K562 (cell line): ENCODE measurements around the gene PRCD. TPM values are rescaled to one million over a fixed set of nuclear protein-coding genes. Genes with fewer than 3 reads are reported as not detected.
A peak's percentile ranks its signal among the peaks of the same experiment; 100 is the strongest.

Source experiments
- ATAC-seq: fragments of 200-7000 bp; cut with Tn5 transposase; 3 replicates; pipeline ENCODE4 v1.9.1; 2020; ENCODE audit warnings: moderate library complexity
- BruUV-seq: library from RNA; stranded (reverse); fragments of 400-500 nt; replicated peaks from 2 replicates; lab custom pipeline; 2021; lab: Mats Ljungman, UMichigan
- CTCF ChIA-PET: fragments of 300-600 bp; formaldehyde crosslinking; extraction: SDS; loops from one replicate; lab custom pipeline; 2021; ENCODE audit warnings: low intra/inter-chr PET ratio; lab: Yijun Ruan, JAX
- POLR2A ChIA-PET: fragments of 300-600, 350-650 bp; sonication (Branson Sonifier 250); formaldehyde crosslinking; extraction: SDS; loops from one replicate; lab custom pipeline; 2021; ENCODE audit warnings: antibody characterized with exemption, inconsistent platforms; lab: Yijun Ruan, JAX
- DNase-seq, 4 experiments: peaks; one replicate each; pipeline versions ENCODE4 v3.0.0 to v3.0.0-alpha.2; 2011 to 2018; ENCODE audit warnings: low spot score in 3 of 4, mixed read lengths in 3 of 4; ENCODE audit errors: extremely low read depth in 1 of 4
- FAIRE-seq: peaks from 2 replicates; lab custom pipeline; 2011; peaks lifted over from hg19 to GRCh38; lab: Jason Lieb, UNC
- H2AFZ ChIP-seq: 2 replicates; pipeline ENCODE4 v1.6.0; 2011; ENCODE audit warnings: low read depth, low read length, control low read depth, inconsistent platforms
- H3K27ac ChIP-seq: fragments of 200-600 bp; 3 replicates; pipeline ENCODE4 v1.8.0; 2011; ENCODE audit warnings: low read depth, mild to moderate bottlenecking, control low read depth, inconsistent platforms, low read length, moderate library complexity, mixed read lengths; ENCODE audit errors: extremely low read depth
- H3K27me3 ChIP-seq, 2 experiments: fragments of 300-600 bp in 1 of 2; 2 replicates in 1 of 2; 3 replicates in 1 of 2; pipeline versions ENCODE4 v1.6.0 to v1.8.0; 2011; ENCODE audit warnings: inconsistent platforms in 2 of 2, low read length in 2 of 2, mild to moderate bottlenecking in 1 of 2, mixed read lengths in 1 of 2, moderate library complexity in 1 of 2; ENCODE audit not compliant: control insufficient read depth in 2 of 2, insufficient read depth in 2 of 2
- H3K36me3 ChIP-seq: fragments of 300-600 bp; 3 replicates; pipeline ENCODE4 v1.8.0; 2011; ENCODE audit warnings: mild to moderate bottlenecking, low read length, inconsistent platforms; ENCODE audit not compliant: control insufficient read depth, insufficient read depth
- H3K4me1 ChIP-seq, 2 experiments: fragments of 200-600 bp in 1 of 2; replicated peaks in 1 of 2; 2 replicates in 1 of 2; 3 replicates in 1 of 2; pipeline versions ENCODE4 v1.5.1 to v1.8.0; 2011; ENCODE audit warnings: inconsistent platforms in 2 of 2, low read length in 2 of 2, mild to moderate bottlenecking in 1 of 2, mixed read lengths in 1 of 2, moderate library complexity in 1 of 2; ENCODE audit not compliant: control insufficient read depth in 2 of 2, insufficient read depth in 2 of 2
- H3K4me2 ChIP-seq: 2 replicates; pipeline ENCODE4 v1.6.1; 2011; ENCODE audit warnings: low read length, control low read depth, inconsistent platforms, mixed read lengths; ENCODE audit not compliant: insufficient read depth
- H3K4me3 ChIP-seq: fragments of 200-600 bp; sonication (generic), shearing (Covaris generic); 2 replicates; pipeline ENCODE4 v1.5.1; 2016; ENCODE audit warnings: control low read depth, inconsistent platforms
- H3K79me2 ChIP-seq: fragments of 200-600 bp; 3 replicates; pipeline ENCODE4 v1.8.0; 2011; ENCODE audit warnings: low read length, inconsistent platforms; ENCODE audit not compliant: control insufficient read depth, insufficient read depth
- H3K9ac ChIP-seq, 2 experiments: 2 replicates each; pipeline versions ENCODE4 v1.6.0 to v1.6.1; 2011; ENCODE audit warnings: low read depth in 2 of 2, low read length in 2 of 2, control low read depth in 1 of 2, inconsistent platforms in 1 of 2, mild to moderate bottlenecking in 1 of 2, mixed read lengths in 1 of 2; ENCODE audit not compliant: insufficient read depth in 1 of 2
- H3K9me1 ChIP-seq: one replicate; pipeline ENCODE4 v1.6.0; 2011; ENCODE audit warnings: inconsistent platforms, mild to moderate bottlenecking, low read length, moderate library complexity; ENCODE audit not compliant: control insufficient read depth, insufficient read depth
- H3K9me3 ChIP-seq: replicated peaks from 2 replicates; pipeline ENCODE4 v1.5.1; 2011; ENCODE audit warnings: low read depth, low read length, inconsistent platforms; ENCODE audit not compliant: control insufficient read depth, insufficient read depth
- H4K20me1 ChIP-seq: replicated peaks from 2 replicates; pipeline ENCODE4 v1.6.1; 2011; ENCODE audit warnings: low read length, inconsistent platforms, mixed read lengths; ENCODE audit not compliant: control insufficient read depth, insufficient read depth
- ARID1B ChIP-seq: fragments of 450-650 bp; IDR thresholded peaks from 2 replicates; pipeline ENCODE4 v1.6.1; 2016; ENCODE audit warnings: antibody characterized with exemption, mild to moderate bottlenecking, inconsistent platforms
- CHAMP1 ChIP-seq: fragments of 450-650 bp; IDR thresholded peaks from 2 replicates; pipeline ENCODE4 v1.6.1; 2016; ENCODE audit warnings: mild to moderate bottlenecking
- CREB5 ChIP-seq: fragments of 250-450 bp; sonication (Bioruptor Pico); IDR thresholded peaks from 2 replicates; pipeline ENCODE4 v1.5.0; 2020; ENCODE audit warnings: mild to moderate bottlenecking
- CTBP1 ChIP-seq: fragments of 450-650 bp; IDR thresholded peaks from 2 replicates; pipeline ENCODE4 v1.6.1; 2016; ENCODE audit warnings: borderline replicate concordance
- MAFG ChIP-seq: fragments of 450-650 bp; conservative IDR thresholded peaks from 2 replicates; pipeline ENCODE4 v1.6.1; 2016; ENCODE audit warnings: missing genetic modification characterization, missing compliant biosample characterization
- MAZ ChIP-seq, 2 experiments: fragments of 450-650 bp in 1 of 2; sonication (generic) in 1 of 2; formaldehyde crosslinking; IDR thresholded peaks in 1 of 2; conservative IDR thresholded peaks in 1 of 2; 2 replicates each; pipeline versions ENCODE4 v1.4.0 to v1.5.0; 2020; ENCODE audit warnings: mild to moderate bottlenecking in 1 of 2, missing genetic modification reagents in 1 of 2
- MECOM ChIP-seq: fragments of 250-450 bp; sonication (Bioruptor Pico); IDR thresholded peaks from 2 replicates; pipeline ENCODE4 v1.8.0; 2022; ENCODE audit warnings: inconsistent platforms
- MTA2 ChIP-seq: fragments of 450-650 bp; IDR thresholded peaks from 2 replicates; pipeline ENCODE4 v1.6.1; 2016; ENCODE audit warnings: low read depth
- NFIC ChIP-seq: fragments of 450-650 bp; IDR thresholded peaks from 2 replicates; pipeline ENCODE4 v1.6.1; 2017; ENCODE audit warnings: mild to moderate bottlenecking, inconsistent platforms
- RBM15 ChIP-seq: fragments of 200-400 bp; formaldehyde crosslinking; IDR thresholded peaks from 2 replicates; pipeline ENCODE4 v1.6.1; 2018; ENCODE audit warnings: mild to moderate bottlenecking, low read length, moderate library complexity; ENCODE audit not compliant: insufficient read depth
- RCOR1 ChIP-seq, 2 experiments: IDR thresholded peaks; 2 replicates each; pipeline ENCODE4 v1.6.1; 2012; ENCODE audit warnings: low read depth in 2 of 2, low read length in 2 of 2, borderline replicate concordance in 1 of 2, improper control_type of control experiment in 1 of 2
- RHOXF2B ChIP-seq: fragments of 250-450 bp; sonication (Bioruptor Pico); conservative IDR thresholded peaks from 2 replicates; pipeline ENCODE4 v1.5.1; 2021
- SMARCE1 ChIP-seq: fragments of 450-650 bp; IDR thresholded peaks from 2 replicates; pipeline ENCODE4 v1.7.1; 2016; ENCODE audit warnings: mild to moderate bottlenecking
- SP1 ChIP-seq: sonication (generic); formaldehyde crosslinking; IDR thresholded peaks from 2 replicates; pipeline ENCODE4 v1.8.1; 2022; ENCODE audit warnings: mild to moderate bottlenecking, missing genetic modification reagents
- XRCC4 ChIP-seq: IDR thresholded peaks from one replicate; pipeline ENCODE4 v1.6.1; 2011; ENCODE audit not compliant: insufficient read depth, insufficient read length; ENCODE audit errors: extremely low read depth
- YBX1 ChIP-seq: fragments of 450-650 bp; IDR thresholded peaks from 2 replicates; pipeline ENCODE4 v1.7.1; 2016; ENCODE audit warnings: mild to moderate bottlenecking
- WGBS: fragments of 100-300 bp; shearing (Covaris generic); methylation state at CpG from one replicate; pipeline ENCODE4 v1.1.6; 2016; ENCODE audit warnings: low coverage, mixed read lengths; ENCODE audit not compliant: insufficient coverage; ENCODE audit errors: missing lambda C conversion rate; 5-methylcytosine and 5-hydroxymethylcytosine counted together
- in situ Hi-C: fragments of 300-500 bp; cut with MboI; formaldehyde crosslinking; loops from 4 replicates; pipeline ENCODE4 v1.15.0; 2018; ENCODE audit warnings: inconsistent platforms, mixed read lengths
- intact Hi-C: fragments of 100-400 bp; cut with micrococcal nuclease; formaldehyde crosslinking; loops from 2 replicates; pipeline ENCODE4 v1.14.2; 2022
- polyA plus RNA-seq, 8 experiments: library from polyadenylated mRNA; depleted of rRNA in 4 of 8; stranded (reverse) in 5 of 8; unstranded in 3 of 8; fragments of >200 nt; fragmentation: Nextera tagmentation in 2 of 8; fragmentation: Illumina TruSeq in 1 of 8; extraction: Ambion mirVana in 2 of 8; extraction: Trizol in 1 of 8; gene quantifications; 2 replicates each; pipeline versions ENCODE4 v1.2.1 to v1.2.3, GENCODE V29; 2011 to 2014; ENCODE audit warnings: inconsistent platforms in 1 of 8, missing spikeins in 1 of 8
- total RNA-seq, 7 experiments: library from RNA; depleted of rRNA in 6 of 7; stranded (reverse); fragments of >200 nt in 6 of 7; fragmentation: Illumina TruSeq in 2 of 7; extraction: Trizol in 2 of 7; gene quantifications; 2 replicates each; pipeline versions ENCODE4 v1.2.1 to v1.2.3, GENCODE V29; 2011 to 2021; ENCODE audit warnings: low replicate concordance in 1 of 7

Gene PRCD
- total and polyA plus RNA-seq, 9 of the 15 experiments (the other 6 are each of a cell fraction or from before 2014, with no cell fraction given): 0.20 to 0.25 (median 0.21) TPM; not detected in 6

GRCh38 chr17:76490112-76490710 lies 49.6 kb upstream of the PRCD start (continued):
- TF ChIP-seq YBX1: no peak
- no peak for TF ChIP-seq RBM15
- no peak for TF ChIP-seq RHOXF2B
- TF ChIP-seq MAZ (CRISPR knock-in tag; conservative IDR thresholded peaks at IDR 0.05 in 1 of 2, IDR thresholded peaks at IDR 0.05 in 1 of 2): no peak
- TF ChIP-seq CREB5 (CRISPR knock-in tag): no peak
- no peak for TF ChIP-seq SP1 (CRISPR knock-in tag)

- no peak overlapping the region for H3K4me2 ChIP-seq
- peak; percentile 31; the same call in 1 of the 2 replicates for TF ChIP-seq NFIC
- TF ChIP-seq MECOM: no peak
- no peak for TF ChIP-seq XRCC4
- TF ChIP-seq CTBP1: 0 out of 2 replicates have a peak, but pooled peaks have one; percentile 24
- TF ChIP-seq ARID1B: 0 out of 2 replicates have a peak, but pooled peaks have one; percentile 12
- TF ChIP-seq SMARCE1: peak; percentile 13; the same call in 1 of the 2 replicates
- TF ChIP-seq RCOR1 (IDR thresholded peaks at IDR 0.05; ENCODE audit: borderline replicate concordance in 1 of 2, low read depth in 2 of 2, low read length in 2 of 2): peak in 1 of 2 experiments; percentile 29; a peak in 1 of 4 replicates
- peak; percentile 32; the same call in 1 of the 2 replicates for TF ChIP-seq MAFG (tag)
- TF ChIP-seq MTA2: no peak
- no peak for TF ChIP-seq CHAMP1
- ChIA-PET CTCF (no interaction called here), POLR2A (interaction anchor here (0.5 to 1.4 kb wide), 4 partner anchors 11 to 1015 kb away, joined by 3 to 6 read pairs (median 4); no protein-coding TSS in a partner anchor)
- no peak overlapping the region for H3K4me3 ChIP-seq
- no peaks in the 10 kb centered on the region for H3K9me1 ChIP-seq
- DNase-seq: peak; percentile 30 to 50 (median 33)
- peak; percentile 37 for FAIRE-seq
- H3K4me1 ChIP-seq: peaks cover 5 to 40% of the 10 kb centered on the region in 2 experiments; a peak in 4 of 5 replicates
- 24% methylated on average over 14 of the region's 17 CpGs for WGBS
- no peaks in the 10 kb centered on the region for H3K36me3 ChIP-seq
- no peaks in the 10 kb centered on the region for H3K79me2 ChIP-seq
- H3K9ac ChIP-seq: peak overlapping the region in 1 of 2 experiments; percentile 31; a peak in 2 of 4 replicates
- no peaks in the 10 kb centered on the region for H3K9me3 ChIP-seq
- peak overlapping the region; percentile 48; the same call in 1 of the 2 replicates for H2AFZ ChIP-seq
- peaks cover 0 to 10% of the 10 kb centered on the region in 2 experiments; a peak in 2 of 5 replicates for H3K27me3 ChIP-seq
- H3K27ac ChIP-seq: no peak overlapping the region
- in situ Hi-C loops (no loop called here), intact Hi-C loops (no loop called here)
- ATAC-seq: peak; percentile 76
- no TSS peak for BruUV-seq
- peaks cover 10% of the 10 kb centered on the region; the same call in 1 of the 2 replicates for H4K20me1 ChIP-seq
Measured at GRCh38 chr17:76491271-76492122, 48.3 kb upstream of the PRCD start.
